SJSA1 (cell line): Measurements from ENCODE around the gene SLC6A19. TPM values are rescaled to one million over a fixed set of nuclear protein-coding genes. Genes with fewer than 3 reads are reported as not detected.

Experiments used
- DNase-seq, 2 experiments: peaks; one replicate each; pipeline ENCODE4 v3.0.0-alpha.2; 2015 to 2020; ENCODE audit warnings: low spot score in 2 of 2, low read depth in 1 of 2
- H3K27ac ChIP-seq: fragments of 250-450 bp; sonication (Bioruptor Pico); 2 replicates; pipeline ENCODE4 v1.5.1; 2020; ENCODE audit warnings: mild to moderate bottlenecking, moderate library complexity
- H3K27me3 ChIP-seq: fragments of 250-450 bp; sonication (Bioruptor Pico); replicated peaks from 2 replicates; pipeline ENCODE4 v1.5.1; 2020; ENCODE audit warnings: mild to moderate bottlenecking, moderate library complexity
- H3K36me3 ChIP-seq: fragments of 250-450 bp; sonication (Bioruptor Pico); 2 replicates; pipeline ENCODE4 v1.5.1; 2020; ENCODE audit warnings: mild to moderate bottlenecking
- H3K4me1 ChIP-seq: fragments of 250-450 bp; sonication (Bioruptor Pico); replicated peaks from 2 replicates; pipeline ENCODE4 v1.6.1; 2021; ENCODE audit warnings: mild to moderate bottlenecking
- H3K4me3 ChIP-seq: fragments of 250-450 bp; sonication (Bioruptor Pico); 2 replicates; pipeline ENCODE4 v1.5.1; 2020; ENCODE audit warnings: mild to moderate bottlenecking
- H3K9me3 ChIP-seq: fragments of 250-450 bp; sonication (Bioruptor Pico); replicated peaks from 2 replicates; pipeline ENCODE4 v1.5.1; 2020; ENCODE audit warnings: mild to moderate bottlenecking
- total RNA-seq: library from RNA; depleted of rRNA; stranded (reverse); fragments of >200 nt; shearing (Covaris generic); gene quantifications from 2 replicates; pipeline ENCODE4 v1.2.3, GENCODE V29; 2014

SLC6A19 gene
- total RNA-seq, 1 experiment from 2014 or later = 0.03 TPM

GRCh38 chr5:1169211-1170115 is 31.9 kb upstream of the SLC6A19 start:
- DNase-seq = no peak
- Histone ChIP-seq H3K36me3 (no peaks in the 10 kb centered on the region), H3K4me1 (peaks cover 32% of the 10 kb centered on the region), H3K27me3 (no peaks in the 10 kb centered on the region), H3K4me3 (no peak overlapping the region), H3K27ac (no peak overlapping the region), H3K9me3 (no peaks in the 10 kb centered on the region)

- no peaks in the 10 kb centered on the region; the same call in 1 of the 2 replicates for H3K27me3 ChIP-seq
- peak; percentile 60 to 89 for DNase-seq
These were observed 30.0 kb upstream of the SLC6A19 start for GRCh38 chr5:1171340-1171941.

GRCh38 chr5:1172007-1172581 is 29.3 kb upstream of the SLC6A19 start:
- Histone ChIP-seq H3K4me3 (no peak overlapping the region), H3K27me3 (peaks cover 4% of the 10 kb centered on the region; the same call in 1 of the 2 replicates), H3K27ac (no peak overlapping the region), H3K36me3 (no peaks in the 10 kb centered on the region), H3K9me3 (no peaks in the 10 kb centered on the region), H3K4me1 (peaks cover 23% of the 10 kb centered on the region)
- DNase-seq = peak in 1 of 2 experiments; percentile 49

More at GRCh38 chr5:1171340-1171941, 30.0 kb upstream of the SLC6A19 start:
- Histone ChIP-seq H3K36me3 (no peaks in the 10 kb centered on the region), H3K4me3 (no peak overlapping the region), H3K9me3 (no peaks in the 10 kb centered on the region), H3K4me1 (peaks cover 23% of the 10 kb centered on the region), H3K27ac (no peak overlapping the region)

GRCh38 chr5:1172670-1173404 is 28.6 kb upstream of the SLC6A19 start:
- Histone ChIP-seq H3K27me3 (peaks cover 8% of the 10 kb centered on the region; the same call in 1 of the 2 replicates), H3K4me1 (peaks cover 18% of the 10 kb centered on the region), H3K9me3 (no peaks in the 10 kb centered on the region), H3K4me3 (no peak overlapping the region), H3K36me3 (no peaks in the 10 kb centered on the region), H3K27ac (no peak overlapping the region)
- DNase-seq = no peak

DNA sequence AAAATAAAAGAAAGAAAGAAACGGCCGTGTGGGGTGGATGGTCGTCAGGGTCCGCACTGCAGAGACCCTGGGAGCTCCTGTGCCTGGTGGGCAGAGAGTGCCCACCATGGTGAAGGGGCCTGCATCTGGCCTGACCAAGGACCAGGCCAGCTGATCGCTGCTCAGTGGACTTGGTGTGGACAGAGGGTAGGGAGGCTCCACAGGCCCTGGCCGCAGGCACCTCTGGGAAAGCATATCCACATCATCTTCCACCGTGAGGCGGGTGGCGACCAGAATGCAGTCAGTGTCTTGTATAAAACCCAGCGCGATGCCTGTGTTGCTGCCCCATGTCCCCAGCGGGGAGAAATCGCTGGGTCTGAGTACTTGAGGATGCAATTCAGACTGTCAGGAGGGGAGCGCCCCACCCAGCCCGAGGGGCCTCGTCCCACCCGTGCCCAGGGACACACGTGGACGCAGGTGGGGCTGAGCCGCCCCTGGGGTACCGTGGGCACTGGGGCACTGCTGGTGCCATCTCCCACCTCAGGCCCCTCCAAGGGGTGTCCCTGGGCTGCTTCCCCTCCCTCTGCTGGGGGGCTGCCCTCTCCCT is 27.8 kb upstream of the SLC6A19 start:
- no peaks in the 10 kb centered on the region for H3K9me3 ChIP-seq
- peaks cover 8% of the 10 kb centered on the region; the same call in 1 of the 2 replicates for H3K27me3 ChIP-seq
- no peak for DNase-seq
- H3K4me3 ChIP-seq = no peak overlapping the region
- no peaks in the 10 kb centered on the region for H3K36me3 ChIP-seq
- peak overlapping the region; percentile 46 for H3K27ac ChIP-seq
- peaks cover 12% of the 10 kb centered on the region for H3K4me1 ChIP-seq

DNA sequence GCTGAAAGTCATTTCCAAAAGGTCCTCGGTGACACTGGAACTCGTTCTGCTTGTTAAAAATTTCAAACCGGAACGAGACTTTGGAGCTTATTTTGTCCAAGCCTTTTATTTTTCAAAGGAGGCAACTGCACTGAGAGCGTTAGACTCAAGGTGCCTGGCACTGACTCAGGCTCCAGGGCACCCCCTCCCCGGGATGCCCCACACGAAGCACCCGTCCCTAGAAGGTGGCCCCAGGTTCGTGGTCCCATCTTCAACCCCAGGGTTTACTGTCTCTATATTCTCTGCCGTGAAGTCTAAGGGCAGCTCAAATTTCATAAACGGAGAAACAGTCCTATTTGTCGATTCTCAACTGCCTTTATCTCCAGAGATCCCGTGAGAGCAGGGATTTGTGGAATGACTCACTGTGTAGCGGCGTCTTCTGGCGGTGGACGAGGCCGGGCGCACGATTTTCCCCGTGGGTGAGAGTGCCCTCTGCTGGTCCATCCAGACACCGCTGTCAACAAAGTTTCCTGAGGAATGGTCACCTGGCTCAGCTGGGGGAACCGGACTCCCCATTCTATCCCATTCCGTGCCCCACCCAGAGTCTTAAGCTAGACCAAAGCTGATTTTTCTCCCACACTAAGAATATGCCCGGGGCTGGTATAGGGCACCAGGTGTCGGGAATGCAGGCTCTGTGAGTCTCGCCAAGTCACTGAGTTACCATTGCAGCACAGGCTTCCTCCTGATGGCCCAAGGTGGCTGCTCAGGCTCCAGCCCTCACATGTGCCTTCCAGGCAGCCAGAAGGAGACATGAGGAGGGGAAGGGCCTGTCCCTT is 27.1 kb upstream of the SLC6A19 start:
- Histone ChIP-seq H3K27ac (peak overlapping the region; percentile 46), H3K4me3 (no peak overlapping the region), H3K4me1 (peaks cover 12% of the 10 kb centered on the region), H3K27me3 (peaks cover 8% of the 10 kb centered on the region; the same call in 1 of the 2 replicates), H3K36me3 (no peaks in the 10 kb centered on the region), H3K9me3 (no peaks in the 10 kb centered on the region)
- DNase-seq = peak; percentile 87 to 94

GRCh38 chr5:1175015-1175414 is 26.4 kb upstream of the SLC6A19 start:
- H3K27ac ChIP-seq = no peak overlapping the region
- no peak for DNase-seq
- H3K27me3 ChIP-seq = peaks cover 8% of the 10 kb centered on the region; the same call in 1 of the 2 replicates
- H3K9me3 ChIP-seq = no peaks in the 10 kb centered on the region
- H3K4me1 ChIP-seq = peaks cover 12% of the 10 kb centered on the region
- H3K36me3 ChIP-seq = no peaks in the 10 kb centered on the region
- no peak overlapping the region for H3K4me3 ChIP-seq

GRCh38 chr5:1175801-1176472 is 25.5 kb upstream of the SLC6A19 start:
- H3K27ac ChIP-seq = no peak overlapping the region
- no peak for DNase-seq
- H3K4me3 ChIP-seq = no peak overlapping the region
- H3K36me3 ChIP-seq = no peaks in the 10 kb centered on the region
- no peaks in the 10 kb centered on the region for H3K9me3 ChIP-seq
- peaks cover 12% of the 10 kb centered on the region for H3K4me1 ChIP-seq
- H3K27me3 ChIP-seq = peaks cover 12% of the 10 kb centered on the region; the same call in 1 of the 2 replicates

GRCh38 chr5:1176473-1177391 is 24.7 kb upstream of the SLC6A19 start:
- no peak overlapping the region for H3K4me3 ChIP-seq
- H3K4me1 ChIP-seq = peaks cover 7% of the 10 kb centered on the region
- peaks cover 20% of the 10 kb centered on the region for H3K27me3 ChIP-seq
- no peak for DNase-seq
- H3K9me3 ChIP-seq = no peaks in the 10 kb centered on the region
- H3K36me3 ChIP-seq = no peaks in the 10 kb centered on the region
- H3K27ac ChIP-seq = no peak overlapping the region

GRCh38 chr5:1177826-1178528 is 23.4 kb upstream of the SLC6A19 start:
- peaks cover 31% of the 10 kb centered on the region for H3K27me3 ChIP-seq
- H3K4me3 ChIP-seq = no peak overlapping the region
- no peak overlapping the region for H3K27ac ChIP-seq
- peaks cover 6% of the 10 kb centered on the region for H3K4me1 ChIP-seq
- DNase-seq = no peak
- no peaks in the 10 kb centered on the region for H3K9me3 ChIP-seq
- H3K36me3 ChIP-seq = no peaks in the 10 kb centered on the region
